HFFc6 (cell line): Measurements from ENCODE around the gene SLC27A2. TPM values are rescaled to one million over a fixed set of nuclear protein-coding genes. Genes with fewer than 3 reads are reported as not detected.

Experiments used
- DNase-seq: peaks from one replicate; pipeline ENCODE4 v3.0.0-alpha.2; 2018
- H3K27ac Mint-ChIP-seq: 2 replicates; pipeline ENCODE4 v1.8.0; 2020; ENCODE audit warnings: mild to moderate bottlenecking, mixed read lengths
- H3K27me3 Mint-ChIP-seq: 2 replicates; pipeline ENCODE4 v1.8.0; 2021; ENCODE audit warnings: mild to moderate bottlenecking, moderate library complexity, mixed read lengths; ENCODE audit not compliant: insufficient read depth
- H3K36me3 Mint-ChIP-seq: 2 replicates; pipeline ENCODE4 v1.8.0; 2021; ENCODE audit warnings: low read depth, mixed read lengths
- H3K4me1 Mint-ChIP-seq: 2 replicates; pipeline ENCODE4 v1.8.0; 2020; ENCODE audit warnings: low read depth, mixed read lengths
- H3K4me3 Mint-ChIP-seq: 2 replicates; pipeline ENCODE4 v1.8.0; 2020; ENCODE audit warnings: mild to moderate bottlenecking, moderate library complexity, mixed read lengths
- H3K9me3 Mint-ChIP-seq: 2 replicates; pipeline ENCODE4 v1.8.0; 2020; ENCODE audit warnings: mild to moderate bottlenecking, mixed read lengths
- CTCF ChIP-seq: fragments of 200-600 bp; sonication (generic); IDR thresholded peaks from 2 replicates; pipeline ENCODE4 v1.5.0; 2021; ENCODE audit warnings: antibody characterized with exemption, mild to moderate bottlenecking
- total RNA-seq, 6 experiments: library from RNA; stranded (reverse); fragmentation: NEBNext Ultra II Directional; extraction: Animal tissue kit (Norgen Biotek cat#: 25700); gene quantifications; 2 replicates in 1 of 6; 3 replicates in 5 of 6; pipeline ENCODE4 v1.2.3, GENCODE V29; 2021

The SLC27A2 gene
- total RNA-seq, 6 experiments from 2014 or later: 0.87 to 2.0 (median 1.3) TPM

- Mint-ChIP-seq H3K27me3 (no peaks in the 10 kb centered on the region; the same call in 1 of the 2 replicates), H3K27ac (no peak overlapping the region), H3K36me3 (no peaks in the 10 kb centered on the region), H3K4me1 (peaks cover 24% of the 10 kb centered on the region), H3K9me3 (no peaks in the 10 kb centered on the region), H3K4me3 (no peak overlapping the region)
- no peak for DNase-seq
- TF ChIP-seq CTCF: no peak
Measured at GRCh38 chr15:50233192-50233736, 51.3 kb downstream of the SLC27A2 start.

DNA sequence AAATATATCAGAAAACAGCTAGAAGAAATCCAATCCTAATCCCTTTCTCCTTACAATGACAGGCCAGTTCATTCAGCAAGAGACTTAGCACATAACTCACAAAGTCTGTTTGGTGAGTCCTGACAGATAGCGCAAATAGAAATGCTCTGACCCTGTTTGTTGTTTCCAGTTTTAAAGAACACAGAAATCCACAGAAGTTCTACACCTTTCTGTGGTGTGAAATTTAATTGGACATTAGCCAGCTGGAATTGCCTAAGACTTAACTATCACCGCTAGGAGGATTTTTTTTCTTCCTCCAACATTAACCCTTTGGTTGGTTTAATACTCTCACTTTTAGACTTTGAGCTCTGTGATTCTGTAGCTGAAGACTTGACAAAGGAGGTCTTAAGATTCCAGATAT, 52.8 kb downstream of the SLC27A2 start:
- H3K27me3 Mint-ChIP-seq: no peaks in the 10 kb centered on the region
- TF ChIP-seq CTCF: no peak
- no peaks in the 10 kb centered on the region for H3K9me3 Mint-ChIP-seq
- H3K4me1 Mint-ChIP-seq: peaks cover 10% of the 10 kb centered on the region
- no peaks in the 10 kb centered on the region for H3K36me3 Mint-ChIP-seq
- DNase-seq: no peak
- H3K4me3 Mint-ChIP-seq: no peak overlapping the region
- H3K27ac Mint-ChIP-seq: no peak overlapping the region

GRCh38 chr15:50235794-50236193, 53.8 kb downstream of the SLC27A2 start:
- H3K27ac Mint-ChIP-seq: no peak overlapping the region; the same call in 1 of the 2 replicates
- H3K4me1 Mint-ChIP-seq: peaks cover 11% of the 10 kb centered on the region
- no peak overlapping the region; the same call in 1 of the 2 replicates for H3K4me3 Mint-ChIP-seq
- peak; percentile 32 for DNase-seq
- H3K9me3 Mint-ChIP-seq: no peaks in the 10 kb centered on the region
- no peak for TF ChIP-seq CTCF
- no peaks in the 10 kb centered on the region for H3K27me3 Mint-ChIP-seq
- no peaks in the 10 kb centered on the region for H3K36me3 Mint-ChIP-seq

GRCh38 chr15:50236433-50236832, 54.4 kb downstream of the SLC27A2 start:
- Mint-ChIP-seq H3K27ac (no peak overlapping the region), H3K27me3 (no peaks in the 10 kb centered on the region), H3K36me3 (no peaks in the 10 kb centered on the region), H3K9me3 (no peaks in the 10 kb centered on the region), H3K4me1 (peaks cover 17% of the 10 kb centered on the region), H3K4me3 (no peak overlapping the region)
- DNase-seq: no peak
- TF ChIP-seq CTCF: no peak

GRCh38 chr15:50238255-50238654, 56.3 kb downstream of the SLC27A2 start:
- Mint-ChIP-seq H3K36me3 (no peaks in the 10 kb centered on the region), H3K4me3 (no peak overlapping the region), H3K27ac (no peak overlapping the region), H3K27me3 (no peaks in the 10 kb centered on the region), H3K9me3 (no peaks in the 10 kb centered on the region), H3K4me1 (peaks cover 29% of the 10 kb centered on the region)
- no peak for TF ChIP-seq CTCF
- no peak for DNase-seq
